Nephron (organoid): ENCODE measurements around the gene DNASE1L3.
A peak's percentile ranks its signal among the peaks of the same experiment; 100 is the strongest.

Experiments used
- H3K27ac Mint-ChIP-seq, 3 experiments: 2 replicates each; pipeline ENCODE4 v1.8.0; 2020; ENCODE audit warnings: mixed read lengths in 3 of 3, mild to moderate bottlenecking in 2 of 3, moderate library complexity in 1 of 3
- H3K27me3 Mint-ChIP-seq: 2 replicates; pipeline ENCODE4 v1.8.0; 2021; ENCODE audit warnings: low read depth, mild to moderate bottlenecking, moderate library complexity, mixed read lengths
- H3K36me3 Mint-ChIP-seq: 2 replicates; pipeline ENCODE4 v1.8.0; 2020; ENCODE audit warnings: low read depth, mixed read lengths
- H3K4me1 Mint-ChIP-seq: 2 replicates; pipeline ENCODE4 v1.8.0; 2020; ENCODE audit warnings: mixed read lengths
- H3K4me3 Mint-ChIP-seq, 3 experiments: 2 replicates each; pipeline ENCODE4 v1.8.0; 2020; ENCODE audit warnings: mild to moderate bottlenecking in 3 of 3, mixed read lengths in 3 of 3, moderate library complexity in 2 of 3
- H3K9me3 Mint-ChIP-seq: 2 replicates; pipeline ENCODE4 v1.8.0; 2020; ENCODE audit warnings: mixed read lengths
- TF ChIP-seq, protein P1 (sequence below), 3 experiments: fragments of 200-600 bp; sonication (generic); IDR thresholded peaks; one replicate each; pipeline ENCODE4 v1.5.0; 2021; ENCODE audit warnings: antibody characterized with exemption in 3 of 3; ENCODE audit not compliant: unreplicated experiment in 3 of 3

Gene DNASE1L3

DNA sequence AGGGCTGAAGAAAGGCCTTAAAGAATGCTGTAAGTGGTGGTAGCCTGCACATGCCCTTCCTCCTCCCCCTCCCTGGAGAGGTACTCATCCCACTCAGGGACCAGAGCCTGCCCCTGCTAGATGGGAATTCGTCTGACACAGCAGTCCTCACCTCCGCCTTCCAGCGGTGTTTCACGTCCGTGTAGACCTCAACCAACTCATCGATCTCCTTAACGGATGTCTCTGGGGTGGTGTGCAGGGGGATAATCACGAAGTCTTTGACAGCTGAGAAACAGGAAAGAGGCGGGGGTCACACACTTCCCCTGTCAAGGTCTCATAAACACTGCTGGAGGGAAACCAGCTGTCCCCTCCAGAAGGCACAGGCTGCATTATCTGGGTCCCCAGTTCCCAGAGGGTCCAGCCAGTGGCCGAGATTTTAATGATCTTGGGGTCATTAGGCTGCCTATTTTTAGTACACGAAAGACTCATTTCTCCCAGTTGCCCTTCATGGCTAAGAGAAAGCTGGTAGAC, 9.9 kb downstream of the DNASE1L3 start:
- TF ChIP-seq, protein P1, sequence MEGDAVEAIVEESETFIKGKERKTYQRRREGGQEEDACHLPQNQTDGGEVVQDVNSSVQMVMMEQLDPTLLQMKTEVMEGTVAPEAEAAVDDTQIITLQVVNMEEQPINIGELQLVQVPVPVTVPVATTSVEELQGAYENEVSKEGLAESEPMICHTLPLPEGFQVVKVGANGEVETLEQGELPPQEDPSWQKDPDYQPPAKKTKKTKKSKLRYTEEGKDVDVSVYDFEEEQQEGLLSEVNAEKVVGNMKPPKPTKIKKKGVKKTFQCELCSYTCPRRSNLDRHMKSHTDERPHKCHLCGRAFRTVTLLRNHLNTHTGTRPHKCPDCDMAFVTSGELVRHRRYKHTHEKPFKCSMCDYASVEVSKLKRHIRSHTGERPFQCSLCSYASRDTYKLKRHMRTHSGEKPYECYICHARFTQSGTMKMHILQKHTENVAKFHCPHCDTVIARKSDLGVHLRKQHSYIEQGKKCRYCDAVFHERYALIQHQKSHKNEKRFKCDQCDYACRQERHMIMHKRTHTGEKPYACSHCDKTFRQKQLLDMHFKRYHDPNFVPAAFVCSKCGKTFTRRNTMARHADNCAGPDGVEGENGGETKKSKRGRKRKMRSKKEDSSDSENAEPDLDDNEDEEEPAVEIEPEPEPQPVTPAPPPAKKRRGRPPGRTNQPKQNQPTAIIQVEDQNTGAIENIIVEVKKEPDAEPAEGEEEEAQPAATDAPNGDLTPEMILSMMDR (IDR thresholded peaks at IDR 0.05; ENCODE audit: unreplicated experiment in 3 of 3), result no peak
- Mint-ChIP-seq H3K9me3 (no peaks in the 10 kb centered on the region), H3K27me3 (peaks cover 25% of the 10 kb centered on the region), H3K36me3 (no peaks in the 10 kb centered on the region), H3K4me3 (no peak overlapping the region), H3K4me1 (peaks cover 18% of the 10 kb centered on the region), H3K27ac (peak overlapping the region; percentile 28 to 80 (median 67))

DNA sequence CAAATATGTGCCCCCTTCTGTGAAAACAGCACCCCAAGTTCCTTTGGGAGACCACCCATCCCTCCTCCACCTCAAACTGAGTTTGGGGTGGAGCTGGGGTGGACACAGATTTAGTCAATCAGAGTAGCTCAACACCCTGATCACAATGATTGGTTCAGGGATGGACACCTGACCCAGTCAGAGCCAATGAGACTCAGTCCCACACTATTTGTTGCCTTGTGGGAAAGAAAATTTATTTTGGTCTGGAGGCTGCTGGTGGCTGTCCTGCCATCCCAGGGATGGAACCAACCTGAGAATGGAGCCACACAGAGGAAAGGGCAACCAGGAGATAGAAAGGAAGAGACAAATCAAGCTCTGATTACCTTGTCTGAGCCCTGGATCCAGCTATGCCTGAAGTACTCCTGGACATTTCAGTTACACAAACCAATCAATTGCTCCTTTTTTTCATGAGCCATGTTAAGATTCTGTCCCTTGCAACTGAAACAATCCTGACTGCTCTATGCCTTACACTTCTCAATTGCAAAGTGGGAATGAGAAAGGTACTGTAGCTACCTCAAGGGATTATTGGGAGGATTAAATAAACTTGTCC, 10.6 kb downstream of the DNASE1L3 start:
- Mint-ChIP-seq H3K27ac (peak overlapping the region; percentile 28 to 80 (median 67)), H3K36me3 (no peaks in the 10 kb centered on the region), H3K4me1 (peaks cover 18% of the 10 kb centered on the region), H3K9me3 (no peaks in the 10 kb centered on the region), H3K27me3 (peaks cover 21% of the 10 kb centered on the region), H3K4me3 (no peak overlapping the region)
- TF ChIP-seq, protein P1 (IDR thresholded peaks at IDR 0.05; ENCODE audit: unreplicated experiment in 3 of 3), result no peak

- H3K4me1 Mint-ChIP-seq, result peaks cover 18% of the 10 kb centered on the region
- TF ChIP-seq, protein P1 (IDR thresholded peaks at IDR 0.05; ENCODE audit: unreplicated experiment in 3 of 3), result no peak
- no peak overlapping the region for H3K4me3 Mint-ChIP-seq
- H3K27ac Mint-ChIP-seq, result no peak overlapping the region
- no peaks in the 10 kb centered on the region for H3K36me3 Mint-ChIP-seq
- no peaks in the 10 kb centered on the region for H3K9me3 Mint-ChIP-seq
- peaks cover 16% of the 10 kb centered on the region for H3K27me3 Mint-ChIP-seq
Measured at GRCh38 chr3:58198804-58199203, 12.0 kb downstream of the DNASE1L3 start.

GRCh38 chr3:58198362-58198761, 12.4 kb downstream of the DNASE1L3 start:
- H3K4me1 Mint-ChIP-seq, result peaks cover 18% of the 10 kb centered on the region
- H3K27ac Mint-ChIP-seq, result no peak overlapping the region
- no peak overlapping the region for H3K4me3 Mint-ChIP-seq
- TF ChIP-seq, protein P1 (IDR thresholded peaks at IDR 0.05; ENCODE audit: unreplicated experiment in 3 of 3), result no peak
- no peaks in the 10 kb centered on the region for H3K36me3 Mint-ChIP-seq
- no peaks in the 10 kb centered on the region for H3K9me3 Mint-ChIP-seq
- peaks cover 14% of the 10 kb centered on the region for H3K27me3 Mint-ChIP-seq

DNA sequence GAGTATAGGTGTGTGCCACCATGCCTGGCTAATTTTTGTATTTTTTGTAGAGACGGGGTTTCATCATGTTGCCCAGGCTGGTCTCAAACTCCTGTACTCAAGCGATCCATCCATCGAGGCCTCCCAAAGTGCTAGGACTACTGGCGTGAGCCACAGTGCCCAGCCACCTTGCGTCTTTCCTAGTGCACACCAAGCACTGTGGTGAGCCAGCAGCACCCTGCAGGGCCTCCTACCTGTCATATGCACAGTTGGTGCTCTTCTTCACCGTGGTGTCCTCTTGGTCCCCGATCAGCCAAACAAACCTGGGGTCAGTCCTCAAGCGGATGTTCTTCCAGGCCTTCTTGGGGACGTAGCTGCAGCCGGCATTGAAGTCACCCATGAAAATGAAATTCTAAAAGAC, 13.2 kb downstream of the DNASE1L3 start:
- H3K36me3 Mint-ChIP-seq, result no peaks in the 10 kb centered on the region
- H3K9me3 Mint-ChIP-seq, result peaks cover 1% of the 10 kb centered on the region
- H3K27me3 Mint-ChIP-seq, result peaks cover 9% of the 10 kb centered on the region
- no peak overlapping the region for H3K27ac Mint-ChIP-seq
- TF ChIP-seq, protein P1 (IDR thresholded peaks at IDR 0.05; ENCODE audit: unreplicated experiment in 3 of 3), result no peak
- peaks cover 12% of the 10 kb centered on the region for H3K4me1 Mint-ChIP-seq
- H3K4me3 Mint-ChIP-seq, result no peak overlapping the region
